OCI-LY7 (cell line): ENCODE measurements around the gene SEC14L5. TPM values are rescaled to one million over a fixed set of nuclear protein-coding genes. Genes with fewer than 3 reads are reported as not detected.
"Not testable (repeated sequence)": the region's sequence is repeated elsewhere in the genome, so short reads cannot be mapped to it uniquely, and the experiment has no call there.

Experiments
- BruUV-seq: library from RNA; stranded (reverse); fragments of 400-500 nt; replicated peaks from 2 replicates; lab custom pipeline; 2021; lab: Mats Ljungman, UMichigan
- CTCF ChIA-PET: fragments of 300-600 bp; sonication (Branson Sonifier 250); formaldehyde crosslinking; loops from one replicate; lab custom pipeline; 2022; ENCODE audit warnings: antibody characterized with exemption; ENCODE audit not compliant: unreplicated experiment; lab: Charles Lee
- POLR2A ChIA-PET: fragments of 300-600 bp; sonication (Branson Sonifier 250); formaldehyde crosslinking; loops from one replicate; lab custom pipeline; 2022; ENCODE audit warnings: antibody characterized with exemption; lab: Charles Lee
- DNase-seq: peaks from one replicate; pipeline ENCODE4 v3.0.0-alpha.2; 2015; ENCODE audit warnings: low spot score
- H2AFZ ChIP-seq: fragments of 200-600 bp; sonication (generic), shearing (Covaris generic); 2 replicates; pipeline ENCODE4 v1.6.1; 2014; ENCODE audit warnings: mild to moderate bottlenecking, antibody characterized with exemption, low read length, moderate library complexity
- H3K27ac ChIP-seq: fragments of 200-600 bp; sonication (generic); 2 replicates; pipeline ENCODE4 v1.5.1; 2014; ENCODE audit warnings: mixed run types, low read depth, mild to moderate bottlenecking, moderate library complexity, low read length, inconsistent platforms; ENCODE audit not compliant: poor library complexity, severe bottlenecking
- H3K36me3 ChIP-seq: fragments of 200-600 bp; sonication (generic); 2 replicates; pipeline ENCODE4 v1.6.1; 2014; ENCODE audit warnings: mild to moderate bottlenecking, antibody characterized with exemption, low read length, moderate library complexity, mixed read lengths; ENCODE audit not compliant: insufficient read depth
- H3K4me1 ChIP-seq: fragments of 200-600 bp; sonication (generic); 2 replicates; pipeline ENCODE4 v1.5.1; 2014; ENCODE audit warnings: mild to moderate bottlenecking, low read length; ENCODE audit not compliant: insufficient read depth, poor library complexity, severe bottlenecking
- H3K4me2 ChIP-seq: fragments of 200-600 bp; sonication (generic); 2 replicates; pipeline ENCODE4 v1.6.1; 2014; ENCODE audit warnings: mild to moderate bottlenecking, low read length
- H3K4me3 ChIP-seq: fragments of 200-600 bp; sonication (generic); 2 replicates; pipeline ENCODE4 v1.5.1; 2014; ENCODE audit warnings: mild to moderate bottlenecking, low read depth, low read length; ENCODE audit not compliant: poor library complexity, severe bottlenecking
- H3K79me2 ChIP-seq: fragments of 200-600 bp; sonication (generic); 2 replicates; pipeline ENCODE4 v1.6.1; 2016; ENCODE audit warnings: low read depth, mild to moderate bottlenecking, low read length, moderate library complexity, mixed read lengths; ENCODE audit not compliant: insufficient read depth
- H3K9me2 ChIP-seq: fragments of 200-600 bp; sonication (generic); 2 replicates; pipeline ENCODE4 v1.6.1; 2016; ENCODE audit warnings: mild to moderate bottlenecking, low read length, mixed read lengths; ENCODE audit not compliant: insufficient read depth
- H3K9me3 ChIP-seq: fragments of 200-600 bp; sonication (generic); 2 replicates; pipeline ENCODE4 v1.6.1; 2014; ENCODE audit warnings: mild to moderate bottlenecking, mixed run types, low read length, mixed read lengths
- H4K20me1 ChIP-seq: fragments of 200-600 bp; sonication (generic); 2 replicates; pipeline ENCODE4 v1.6.1; 2014; ENCODE audit warnings: mild to moderate bottlenecking, antibody characterized with exemption, low read length, moderate library complexity, mixed read lengths; ENCODE audit not compliant: insufficient read depth
- CTCF ChIP-seq: fragments of 200-600 bp; sonication (generic); conservative IDR thresholded peaks from 2 replicates; pipeline ENCODE4 v1.5.1; 2014; ENCODE audit warnings: mild to moderate bottlenecking, antibody characterized with exemption, low read length, moderate library complexity, mixed read lengths
- EZH2phosphoT487 ChIP-seq: fragments of 200-600 bp; sonication (generic); IDR thresholded peaks from 2 replicates; pipeline ENCODE4 v1.6.1; 2018; ENCODE audit warnings: low read depth, borderline replicate concordance, mild to moderate bottlenecking, mixed run types, antibody characterized with exemption, low read length, moderate library complexity, mixed read lengths
- intact Hi-C: fragments of 100-400 bp; cut with micrococcal nuclease; formaldehyde crosslinking; loops from one replicate; pipeline ENCODE4 v1.10.0; 2022; ENCODE audit not compliant: unreplicated experiment
- total RNA-seq, 2 experiments: library from RNA; depleted of rRNA in 1 of 2; stranded (reverse); fragments of >200 nt in 1 of 2; shearing (Covaris generic) in 1 of 2; gene quantifications; 2 replicates each; pipeline ENCODE4 v1.2.3, GENCODE V29; 2014 to 2022

SEC14L5 gene
- total RNA-seq, 2 experiments from 2014 or later, result not detected

GRCh38 chr16:4928227-4928626, 29.9 kb upstream of the SEC14L5 start:
- no TSS peak for BruUV-seq
- H3K36me3 ChIP-seq, result no peaks in the 10 kb centered on the region
- DNase-seq, result no peak
- no peak overlapping the region for H3K27ac ChIP-seq
- no peak overlapping the region for H3K4me2 ChIP-seq
- intact Hi-C loops, result no loop called here
- no peak overlapping the region for H2AFZ ChIP-seq
- no peaks in the 10 kb centered on the region for H4K20me1 ChIP-seq
- no peak for TF ChIP-seq EZH2phosphoT487
- no peak for TF ChIP-seq CTCF
- peaks cover 8% of the 10 kb centered on the region; the same call in 1 of the 2 replicates for H3K9me3 ChIP-seq
- H3K9me2 ChIP-seq, result no peaks in the 10 kb centered on the region
- no peaks in the 10 kb centered on the region for H3K79me2 ChIP-seq
- no peak overlapping the region for H3K4me3 ChIP-seq
- no peaks in the 10 kb centered on the region for H3K4me1 ChIP-seq
- ChIA-PET CTCF (no interaction called here), POLR2A (interaction anchor here (0.6 kb wide), 1 partner anchor 199 kb away, joined by 4 read pairs; no protein-coding TSS in a partner anchor)

GRCh38 chr16:4929619-4930018, 28.5 kb upstream of the SEC14L5 start:
- intact Hi-C loops, H4K20me1 ChIP-seq, DNase-seq, BruUV-seq, H3K36me3 ChIP-seq, H2AFZ ChIP-seq, H3K4me1 ChIP-seq, CTCF ChIA-PET, H3K4me2 ChIP-seq, H3K9me3 ChIP-seq, POLR2A ChIA-PET, H3K4me3 ChIP-seq, H3K27ac ChIP-seq, H3K79me2 ChIP-seq, H3K9me2 ChIP-seq: not testable (repeated sequence)

GRCh38 chr16:4931381-4931780, 26.7 kb upstream of the SEC14L5 start:
- Histone ChIP-seq H3K79me2 (no peaks in the 10 kb centered on the region), H3K36me3 (no peaks in the 10 kb centered on the region), H2AFZ (no peak overlapping the region), H3K4me3 (no peak overlapping the region), H3K9me3 (peaks cover 8% of the 10 kb centered on the region; the same call in 1 of the 2 replicates), H3K4me1 (no peaks in the 10 kb centered on the region), H3K9me2 (no peaks in the 10 kb centered on the region), H3K4me2 (no peak overlapping the region), H3K27ac (no peak overlapping the region), H4K20me1 (no peaks in the 10 kb centered on the region)
- CTCF ChIA-PET, result no interaction called here
- DNase-seq, result no peak
- intact Hi-C loops, result no loop called here
- POLR2A ChIA-PET, result interaction anchor here (0.5 kb wide), 1 partner anchor 824 kb away, joined by 4 read pairs; no protein-coding TSS in a partner anchor
- TF ChIP-seq EZH2phosphoT487 (no peak), CTCF (no peak)
- BruUV-seq, result no TSS peak
